Stromal cell of bone marrow (primary cell): Measurements from ENCODE around the gene GRIK4.
A peak's percentile ranks its signal among the peaks of the same experiment; 100 is the strongest.

ENCODE experiments used
- DNase-seq: peaks from one replicate; pipeline ENCODE4 v3.0.0-alpha.2; 2012; ENCODE audit warnings: low read depth

GRIK4 gene

DNA sequence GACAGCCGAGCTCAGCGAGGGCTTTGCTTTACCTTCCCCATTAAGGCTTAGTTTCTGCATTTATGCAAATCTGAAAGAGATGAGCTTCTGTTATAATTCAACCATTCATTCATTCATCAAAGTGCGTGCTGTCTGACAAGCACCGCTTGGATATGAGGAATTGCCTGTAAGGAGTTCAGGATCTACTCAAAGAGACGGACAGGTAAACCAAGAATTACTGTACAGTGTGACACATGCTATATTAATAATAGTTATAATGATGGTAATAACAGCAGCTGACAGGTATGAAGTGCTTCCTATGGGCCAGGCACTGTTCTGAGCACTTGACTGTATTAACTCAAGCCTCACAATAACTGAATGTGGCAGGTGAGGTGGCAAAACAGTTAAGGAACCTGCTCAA, 402.5 kb downstream of the GRIK4 start:
- no peak for DNase-seq

GRCh38 chr11:120914601-120915000, 403.1 kb downstream of the GRIK4 start:
- no peak for DNase-seq

- DNase-seq: no peak
Observed at GRCh38 chr11:120917559-120918239, 406.2 kb downstream of the GRIK4 start.

- no peak for DNase-seq
Observed at GRCh38 chr11:120918257-120918656, 406.7 kb downstream of the GRIK4 start.

GRCh38 chr11:120919045-120919444, 407.5 kb downstream of the GRIK4 start:
- DNase-seq: no peak

DNA sequence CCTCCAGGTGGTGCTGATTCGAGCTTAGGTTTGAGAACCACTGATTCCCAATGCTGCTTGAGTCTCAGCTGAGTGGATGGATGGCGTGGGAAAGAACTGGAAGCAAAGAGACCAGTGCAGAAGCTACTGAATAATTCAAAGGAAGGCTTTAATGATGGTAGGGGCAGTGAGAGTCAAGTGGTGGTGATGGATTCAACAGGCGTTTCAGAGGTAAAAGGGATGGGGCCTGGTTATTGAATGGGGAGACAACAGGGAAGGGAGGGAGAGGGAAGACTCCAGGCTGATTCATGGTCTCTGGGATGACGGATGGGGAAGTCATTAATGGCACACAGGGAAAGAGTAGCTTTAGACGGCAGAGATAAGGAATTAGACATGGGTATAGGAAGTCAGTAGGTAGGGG, 408.0 kb downstream of the GRIK4 start:
- no peak for DNase-seq

GRCh38 chr11:120923866-120924508, 412.4 kb downstream of the GRIK4 start:
- no peak for DNase-seq

- no peak for DNase-seq
Observed at GRCh38 chr11:120925944-120926343, 414.4 kb downstream of the GRIK4 start.

- DNase-seq: no peak
Observed at GRCh38 chr11:120928627-120929026, 417.1 kb downstream of the GRIK4 start.

- no peak for DNase-seq
Observed at GRCh38 chr11:120929090-120929489, 417.5 kb downstream of the GRIK4 start.

DNA sequence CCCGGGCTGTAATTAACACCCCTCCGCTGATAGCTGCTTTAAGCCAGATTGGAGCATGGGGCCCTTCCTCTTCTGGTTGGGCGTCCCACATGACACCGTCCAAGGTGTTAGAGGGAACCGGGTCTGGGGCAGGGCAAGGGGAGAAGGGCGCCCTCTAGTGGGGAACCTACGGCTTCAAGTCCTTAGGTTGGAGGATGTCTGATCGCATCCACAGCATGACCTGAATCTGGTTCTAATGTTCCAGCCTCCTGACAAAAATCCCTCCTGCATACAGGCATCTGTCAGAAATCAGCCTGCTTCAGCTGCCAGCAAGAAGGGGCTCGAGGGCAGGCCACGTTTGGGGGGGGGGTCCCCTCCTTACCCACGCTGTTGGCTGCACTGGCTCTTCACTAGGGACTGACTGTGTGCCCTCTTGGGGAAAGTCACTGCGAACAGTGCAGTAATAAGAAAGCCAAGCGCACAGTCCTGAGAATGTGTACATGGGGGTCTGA, 418.2 kb downstream of the GRIK4 start:
- peak; percentile 7 for DNase-seq

DNA sequence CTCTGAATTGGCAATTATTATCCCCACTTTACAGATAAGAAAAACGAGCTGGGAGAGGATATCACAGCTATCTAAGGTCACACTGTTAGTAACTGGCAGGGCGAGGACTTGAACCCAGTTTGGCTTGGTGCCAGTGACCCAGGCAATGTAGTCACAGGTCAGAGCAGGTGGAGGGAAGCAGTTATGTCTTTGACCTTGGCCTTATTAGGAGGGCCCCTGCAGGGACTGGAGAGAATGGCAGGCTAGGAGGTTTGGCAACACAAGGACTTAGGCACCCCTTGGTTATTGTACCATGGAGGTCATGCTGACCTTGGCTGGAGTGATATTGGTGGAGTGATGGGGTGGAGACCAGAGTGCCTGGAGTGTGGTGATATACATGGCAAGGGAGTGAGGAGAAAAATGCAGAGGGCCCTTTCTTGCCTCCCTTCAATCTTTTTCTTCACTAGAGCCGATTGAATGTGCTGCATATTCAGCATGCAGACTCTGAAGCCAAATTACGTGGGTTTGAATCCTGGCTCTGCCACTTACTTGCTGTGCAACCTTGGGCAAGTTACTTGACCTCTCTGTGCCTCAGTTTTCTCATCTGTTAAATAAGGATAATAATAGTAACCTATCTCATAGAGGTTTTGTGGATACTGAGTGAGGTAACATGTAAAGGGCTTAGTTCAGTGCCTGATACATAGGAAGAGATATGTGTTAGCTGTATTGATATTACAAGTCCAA, 419.7 kb downstream of the GRIK4 start:
- DNase-seq: no peak

- DNase-seq: no peak
Observed at GRCh38 chr11:120932305-120932915, 420.9 kb downstream of the GRIK4 start.

GRCh38 chr11:120936356-120936755, 424.8 kb downstream of the GRIK4 start:
- no peak for DNase-seq

- no peak for DNase-seq
Observed at GRCh38 chr11:120937501-120937900, 426.0 kb downstream of the GRIK4 start.

- DNase-seq: no peak
Observed at GRCh38 chr11:120938260-120938659, 426.7 kb downstream of the GRIK4 start.

GRCh38 chr11:120940160-120940848, 428.8 kb downstream of the GRIK4 start:
- no peak for DNase-seq

DNA sequence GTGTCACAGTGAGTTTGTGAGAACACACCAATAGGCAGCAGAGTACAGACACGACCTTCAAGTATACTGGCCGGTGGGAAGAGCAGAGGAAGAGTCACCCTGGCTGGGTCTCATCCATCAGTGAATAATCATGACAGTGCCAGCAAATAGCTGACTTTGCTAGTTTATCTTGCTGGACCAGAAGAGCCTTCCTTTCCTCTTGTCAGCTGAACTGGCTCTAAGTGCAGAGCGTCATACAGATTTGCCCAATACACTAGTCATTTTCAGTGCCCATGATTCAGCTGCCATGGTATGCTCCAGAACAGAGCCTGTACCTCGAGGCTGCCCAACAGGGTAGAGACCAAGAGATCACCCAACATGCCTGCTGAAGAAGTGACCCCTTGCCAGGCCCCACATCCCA, 429.5 kb downstream of the GRIK4 start:
- DNase-seq: no peak

DNA sequence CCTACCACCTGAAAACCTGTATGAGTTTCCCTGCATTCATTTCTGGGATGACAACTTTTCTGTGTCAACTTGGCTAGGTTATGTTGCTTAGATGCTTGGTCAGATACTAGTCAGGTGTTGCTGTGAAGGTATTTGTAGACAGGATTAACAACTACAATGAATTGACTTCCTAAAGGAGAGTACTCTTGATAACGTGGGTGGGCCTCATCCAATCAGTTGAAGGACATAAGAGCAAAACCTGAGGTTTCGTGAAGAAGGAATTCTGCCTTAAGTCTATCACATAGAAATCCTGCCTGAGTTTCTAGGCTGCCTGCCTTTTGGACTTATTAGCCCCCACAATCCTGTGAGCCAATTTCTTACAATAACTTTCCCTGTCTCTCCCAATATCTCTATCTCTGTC, 431.2 kb downstream of the GRIK4 start:
- no peak for DNase-seq

DNA sequence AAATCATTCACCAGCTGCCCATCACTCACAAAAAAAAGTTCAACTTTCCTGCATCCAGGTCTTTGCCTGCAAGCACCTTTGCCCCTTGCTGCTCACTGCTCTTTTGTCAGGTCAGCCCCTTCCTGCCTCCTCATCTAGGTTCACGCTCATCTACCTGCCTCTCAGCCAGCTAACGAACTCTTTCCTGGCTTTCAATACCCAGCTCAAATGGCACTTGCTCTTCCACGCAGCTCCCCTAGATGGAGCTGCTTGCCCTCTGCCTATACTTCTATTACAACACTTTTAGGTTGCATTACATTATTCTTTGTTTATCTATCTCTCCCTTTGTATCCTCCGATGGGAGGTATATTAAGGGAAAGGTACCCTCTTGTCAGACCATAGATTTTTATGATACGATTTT, 433.5 kb downstream of the GRIK4 start:
- DNase-seq: no peak

GRCh38 chr11:120950880-120951279, 439.3 kb downstream of the GRIK4 start:
- DNase-seq: no peak
